Colonic mucosa (tissue), 4 donors: Measurements from ENCODE around the gene A2ML1. TPM values are rescaled to one million over a fixed set of nuclear protein-coding genes. Genes with fewer than 3 reads are reported as not detected.
"Not testable (repeated sequence)": the region's sequence is repeated elsewhere in the genome, so short reads cannot be mapped to it uniquely, and the experiment has no call there.

Experiments used
- DNase-seq: peaks from one replicate; pipeline ENCODE4 v3.0.0-alpha.2; 2020
- H3K27ac ChIP-seq: fragments of 200-600 bp; one replicate; pipeline ENCODE4 v1.8.0; 2021
- H3K27me3 ChIP-seq: fragments of 200-600 bp; one replicate; pipeline ENCODE4 v1.8.0; 2021
- H3K36me3 ChIP-seq: fragments of 200-600 bp; one replicate; pipeline ENCODE4 v1.8.0; 2021
- H3K4me1 ChIP-seq: fragments of 200-600 bp; one replicate; pipeline ENCODE4 v1.8.0; 2021; ENCODE audit warnings: mild to moderate bottlenecking
- H3K4me3 ChIP-seq: fragments of 200-600 bp; one replicate; pipeline ENCODE4 v1.8.0; 2021
- H3K9ac ChIP-seq, 2 donors: one replicate each; pipeline ENCODE4 v1.7.0; 2013; ENCODE audit warnings: control low read depth in 2 of 2, low read depth in 2 of 2, low read length in 2 of 2
- H3K9me3 ChIP-seq: fragments of 200-600 bp; one replicate; pipeline ENCODE4 v1.8.0; 2021
- CTCF ChIP-seq: fragments of 200-600 bp; IDR thresholded peaks from one replicate; pipeline ENCODE4 v1.8.0; 2022; ENCODE audit warnings: antibody characterized with exemption, mild to moderate bottlenecking
- intact Hi-C: fragments of 100-400 bp; cut with DNase I; formaldehyde crosslinking; loops from one replicate; pipeline ENCODE4 v1.14.1; 2022
- total RNA-seq, 2 donors: library from RNA; stranded (reverse); fragmentation: NEBNext Ultra II Directional in 1 of 2; extraction: Animal tissue kit (Norgen Biotek cat#: 25700) in 1 of 2; gene quantifications; one replicate each; pipeline ENCODE4 v1.2.1, GENCODE V29; 2021
- donor health status: healthy.
- donor health status: DM: no; HTN: no; CAD: no.
- donor health status: DM: no; HTN: no; CAD: no.

A2ML1 gene
- total RNA-seq, 2 donors from 2014 or later = not detected

- no peak for DNase-seq
Measured at GRCh38 chr12:8912914-8913313, 90.5 kb downstream of the A2ML1 start.

DNA sequence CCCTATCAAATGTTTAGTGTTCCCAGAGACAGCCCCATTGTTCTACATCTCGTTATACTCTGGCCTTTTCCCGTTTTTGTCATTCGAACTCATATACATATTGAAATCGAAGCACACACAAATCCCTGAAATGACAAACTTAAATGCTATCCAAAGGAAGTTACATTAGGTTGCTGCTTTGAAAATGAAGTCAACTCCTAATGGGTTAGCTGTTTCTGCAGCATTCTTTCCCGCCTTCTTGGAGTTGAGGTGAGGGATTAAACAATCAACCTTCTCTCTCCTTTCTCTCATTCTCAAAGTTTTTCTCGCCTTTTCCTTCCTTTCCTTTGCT lies 91.2 kb downstream of the A2ML1 start:
- H3K4me1 ChIP-seq = peaks cover 7% of the 10 kb centered on the region
- no peak for DNase-seq
- no peaks in the 10 kb centered on the region for H3K36me3 ChIP-seq
- no peak for TF ChIP-seq CTCF
- H3K9me3 ChIP-seq = no peaks in the 10 kb centered on the region
- peak overlapping the region; percentile 63 for H3K4me3 ChIP-seq
- peak overlapping the region; percentile 62 for H3K27ac ChIP-seq
- intact Hi-C loops = no loop called here
- H3K9ac ChIP-seq = peak overlapping the region in 1 of 2 donors; percentile 42
- H3K27me3 ChIP-seq = no peaks in the 10 kb centered on the region

More at GRCh38 chr12:8912914-8913313, 90.5 kb downstream of the A2ML1 start:
- Histone ChIP-seq H3K4me3 (no peak overlapping the region), H3K36me3 (no peaks in the 10 kb centered on the region), H3K27ac (no peak overlapping the region), H3K4me1 (peaks cover 7% of the 10 kb centered on the region), H3K9ac (no peak overlapping the region), H3K9me3 (no peaks in the 10 kb centered on the region), H3K27me3 (no peaks in the 10 kb centered on the region)
- intact Hi-C loops = no loop called here
- TF ChIP-seq CTCF = no peak

DNA sequence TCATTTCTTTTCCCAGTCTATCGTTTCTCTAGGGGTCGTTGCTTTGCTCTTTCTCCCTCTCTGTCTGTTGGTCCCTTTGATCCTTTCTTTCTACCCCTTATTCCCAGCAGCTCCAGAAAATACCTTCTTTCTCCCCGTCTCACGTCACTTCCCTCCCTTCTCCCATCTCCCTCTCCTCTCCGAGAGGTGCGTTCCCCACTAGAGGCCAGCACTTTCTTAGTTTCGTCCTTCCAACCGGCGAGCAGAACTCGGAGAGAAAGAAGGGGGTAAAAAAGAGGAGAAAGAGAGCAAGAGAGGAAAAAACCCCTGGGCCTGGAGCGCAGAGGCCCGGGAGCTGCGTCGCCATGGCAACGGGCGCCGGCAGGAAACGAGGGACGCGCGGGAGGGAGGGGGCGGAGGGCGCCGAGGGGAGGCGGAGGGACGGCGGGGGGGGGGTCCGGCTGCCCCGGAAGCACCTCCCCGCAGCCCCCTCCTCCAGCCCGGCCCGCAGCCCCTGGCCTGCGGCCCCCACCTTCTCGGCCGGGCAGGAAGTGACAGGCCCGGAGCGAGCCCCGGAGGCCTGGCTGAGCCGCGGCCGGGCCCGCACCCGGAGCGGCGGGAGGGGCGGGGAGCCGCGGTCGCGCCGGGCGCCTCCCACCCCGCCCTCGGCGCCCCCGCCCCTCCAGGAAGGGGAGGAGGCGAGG lies 91.8 kb downstream of the A2ML1 start, which contains the start of gene PHC1:
Gene PHC1, plus strand, starts transcription at position 477 of the 683 bp plus-strand sequence. CDS start 3,169 bp downstream, outside the sequence.
- H3K4me1 ChIP-seq, H3K36me3 ChIP-seq, intact Hi-C loops, H3K9me3 ChIP-seq, H3K27me3 ChIP-seq: not testable (repeated sequence)
- H3K27ac ChIP-seq = peak within 1 kb of the TSS; percentile 62
- H3K4me3 ChIP-seq = peak within 1 kb of the TSS; percentile 63
- peak; percentile 77 for DNase-seq
- H3K9ac ChIP-seq = peak within 1 kb of the TSS; percentile 67 to 77

DNA sequence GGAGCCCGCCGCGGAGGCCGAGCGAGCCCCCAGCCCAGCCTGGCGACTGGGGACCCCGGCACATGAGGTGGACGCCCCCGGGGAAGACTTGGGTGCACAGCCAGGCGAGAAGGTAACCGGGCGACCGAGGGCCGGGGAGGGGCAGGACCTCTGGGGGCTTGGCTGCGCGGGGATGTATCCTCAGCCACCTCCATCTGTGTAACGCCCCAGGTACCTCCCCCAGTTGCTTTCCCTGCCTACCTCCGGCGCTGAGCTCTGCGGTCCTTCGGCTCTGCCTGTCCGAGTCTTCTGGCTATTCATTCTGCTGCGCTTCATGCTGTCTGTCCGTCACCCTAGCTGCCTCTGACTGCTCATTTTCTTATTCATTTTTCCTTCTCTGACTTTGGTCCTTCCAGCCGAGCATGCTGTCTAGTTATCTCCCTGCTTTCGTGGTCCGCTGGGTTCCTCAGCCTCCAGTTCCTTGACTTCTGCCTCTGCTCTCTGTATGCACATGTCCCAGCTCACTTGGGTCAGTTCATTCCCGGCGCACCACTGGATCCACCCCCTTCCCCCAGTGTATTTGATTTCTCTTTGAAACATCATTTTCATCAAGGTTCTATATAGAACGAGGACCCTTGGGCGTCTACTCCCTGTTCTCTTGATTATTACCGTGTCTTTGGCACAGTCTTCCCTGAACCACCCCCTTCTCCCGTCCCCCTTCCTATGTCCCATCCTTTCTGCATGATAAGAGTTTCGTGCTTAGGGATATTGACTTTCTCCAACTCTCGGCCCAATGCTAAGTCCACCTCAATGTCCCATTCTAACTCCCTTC lies 92.5 kb downstream of the A2ML1 start:
- H3K9ac ChIP-seq = peak overlapping the region; percentile 67 to 77
- peak overlapping the region; percentile 63 for H3K4me3 ChIP-seq
- intact Hi-C loops = no loop called here
- no peaks in the 10 kb centered on the region for H3K36me3 ChIP-seq
- H3K4me1 ChIP-seq = peaks cover 7% of the 10 kb centered on the region
- no peak for TF ChIP-seq CTCF
- DNase-seq = peak; percentile 64
- H3K9me3 ChIP-seq = no peaks in the 10 kb centered on the region
- peak overlapping the region; percentile 52 for H3K27ac ChIP-seq
- no peaks in the 10 kb centered on the region for H3K27me3 ChIP-seq

DNA sequence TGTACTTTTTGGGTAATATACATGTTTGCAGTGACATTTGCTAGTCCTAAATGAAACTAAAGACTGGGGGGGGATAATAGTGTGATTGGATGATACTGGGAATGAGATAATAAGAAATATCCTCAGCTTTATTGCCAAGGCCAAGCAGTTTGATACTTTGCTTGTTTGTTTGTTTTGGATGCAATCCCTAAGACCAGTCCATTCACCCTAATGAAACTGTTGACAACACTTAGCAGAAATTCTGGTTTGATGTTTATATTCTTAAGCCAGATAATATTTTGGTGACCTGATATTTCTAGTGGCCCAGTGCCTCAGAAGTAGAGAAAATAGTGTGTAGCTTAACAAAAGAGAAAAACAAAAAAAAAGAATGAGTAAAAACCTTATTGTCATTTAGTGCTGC lies 93.7 kb downstream of the A2ML1 start:
- no peak for DNase-seq
- intact Hi-C loops = no loop called here
- H3K4me1 ChIP-seq = peaks cover 7% of the 10 kb centered on the region
- H3K36me3 ChIP-seq = no peaks in the 10 kb centered on the region
- TF ChIP-seq CTCF = no peak
- H3K9ac ChIP-seq = no peak overlapping the region
- H3K9me3 ChIP-seq = no peaks in the 10 kb centered on the region
- no peaks in the 10 kb centered on the region for H3K27me3 ChIP-seq
- H3K27ac ChIP-seq = no peak overlapping the region
- no peak overlapping the region for H3K4me3 ChIP-seq

- no peak for TF ChIP-seq CTCF
- peaks cover 7% of the 10 kb centered on the region for H3K4me1 ChIP-seq
- no peaks in the 10 kb centered on the region for H3K9me3 ChIP-seq
- no peak overlapping the region for H3K9ac ChIP-seq
- no peaks in the 10 kb centered on the region for H3K36me3 ChIP-seq
- H3K27me3 ChIP-seq = no peaks in the 10 kb centered on the region
- H3K4me3 ChIP-seq = no peak overlapping the region
- intact Hi-C loops = no loop called here
- no peak for DNase-seq
- H3K27ac ChIP-seq = no peak overlapping the region
Measured at GRCh38 chr12:8917031-8917430, 94.6 kb downstream of the A2ML1 start.
